H1 (cell line): Measurements from ENCODE around the gene PLAAT1. TPM values are rescaled to one million over a fixed set of nuclear protein-coding genes. Genes with fewer than 3 reads are reported as not detected.

ENCODE experiments used
- CTCF ChIA-PET: fragments of 300-600 bp; sonication (Branson Sonifier 250); formaldehyde crosslinking; loops from one replicate; lab custom pipeline; 2021; ENCODE audit not compliant: partially characterized antibody; lab: Charles Lee
- POLR2A ChIA-PET: fragments of 300-600 bp; sonication (Branson Sonifier 250); formaldehyde crosslinking; loops from one replicate; lab custom pipeline; 2021; ENCODE audit warnings: inconsistent platforms; ENCODE audit not compliant: partially characterized antibody; lab: Charles Lee
- DNase-seq, 2 experiments: peaks; one replicate each; pipeline versions ENCODE4 v3.0.0 to v3.0.0-alpha.2; 2010 to 2022; ENCODE audit warnings: low spot score in 2 of 2, low read depth in 1 of 2, mixed read lengths in 1 of 2
- FAIRE-seq: peaks from 2 replicates; lab custom pipeline; 2011; peaks lifted over from hg19 to GRCh38; lab: Jason Lieb, UNC
- H2AFZ ChIP-seq: 2 replicates; pipeline ENCODE4 v1.8.1; 2012; ENCODE audit warnings: low read length, inconsistent platforms
- H2AK5ac ChIP-seq: 2 replicates; pipeline ENCODE4 v1.6.1; 2013; ENCODE audit warnings: low read depth, low read length
- H2BK120ac ChIP-seq: replicated peaks from 2 replicates; pipeline ENCODE3; 2013; ENCODE audit warnings: low read depth, low read length, inconsistent platforms
- H2BK12ac ChIP-seq: 2 replicates; pipeline ENCODE4 v1.6.1; 2013; ENCODE audit warnings: low read depth, low read length
- H2BK15ac ChIP-seq: 2 replicates; pipeline ENCODE4 v1.6.1; 2013; ENCODE audit warnings: low read length
- H2BK20ac ChIP-seq: 2 replicates; pipeline ENCODE4 v1.6.1; 2013; ENCODE audit warnings: low read length
- H2BK5ac ChIP-seq: 2 replicates; pipeline ENCODE4 v1.6.1; 2013; ENCODE audit warnings: low read depth, low read length
- H3K14ac ChIP-seq: 2 replicates; pipeline ENCODE4 v1.6.1; 2013; ENCODE audit warnings: inconsistent platforms; ENCODE audit not compliant: insufficient read length
- H3K18ac ChIP-seq: 2 replicates; pipeline ENCODE4 v1.6.1; 2013; ENCODE audit warnings: low read length; ENCODE audit errors: extremely low read depth
- H3K23ac ChIP-seq: 2 replicates; pipeline ENCODE4 v1.6.1; 2013; ENCODE audit warnings: inconsistent platforms; ENCODE audit not compliant: insufficient read length
- H3K23me2 ChIP-seq: 2 replicates; pipeline ENCODE4 v1.6.1; 2013; ENCODE audit warnings: low read depth, low read length
- H3K27ac ChIP-seq: 2 replicates; pipeline ENCODE4 v1.6.1; 2011; ENCODE audit warnings: low read depth, low read length, inconsistent platforms
- H3K27me3 ChIP-seq, 4 experiments: replicated peaks in 1 of 4; 1 replicate in 1 of 4; 2 replicates in 3 of 4; pipeline versions ENCODE4 v1.6.1 to v1.8.1; 2011 to 2013; ENCODE audit warnings: low read length in 3 of 4, mild to moderate bottlenecking in 3 of 4, inconsistent platforms in 2 of 4, mixed read lengths in 2 of 4, moderate library complexity in 1 of 4; ENCODE audit not compliant: control insufficient read depth in 3 of 4, insufficient read depth in 3 of 4; ENCODE audit errors: extremely low read depth in 1 of 4
- H3K36me3 ChIP-seq, 4 experiments: 2 replicates each; pipeline versions ENCODE4 v1.6.1 to v1.8.1; 2011 to 2013; ENCODE audit warnings: mild to moderate bottlenecking in 4 of 4, low read length in 3 of 4, moderate library complexity in 2 of 4, control low read depth in 1 of 4, inconsistent platforms in 1 of 4; ENCODE audit not compliant: insufficient read depth in 4 of 4, control insufficient read depth in 2 of 4
- H3K4ac ChIP-seq: replicated peaks from 2 replicates; pipeline ENCODE3; 2013; ENCODE audit warnings: low read length, low read depth, mixed read lengths, inconsistent platforms; ENCODE audit not compliant: insufficient read length
- H3K4me1 ChIP-seq, 4 experiments: replicated peaks in 1 of 4; 1 replicate in 1 of 4; 2 replicates in 3 of 4; pipeline versions ENCODE4 v1.6.1 to v1.8.1; 2011 to 2013; ENCODE audit warnings: low read length in 3 of 4, inconsistent platforms in 2 of 4, mixed read lengths in 1 of 4; ENCODE audit not compliant: insufficient read depth in 4 of 4, control insufficient read depth in 3 of 4
- H3K4me2 ChIP-seq, 2 experiments: 2 replicates each; pipeline versions ENCODE4 v1.6.1 to v1.8.1; 2011 to 2013; ENCODE audit warnings: low read depth in 2 of 2, low read length in 2 of 2, control low read depth in 1 of 2, inconsistent platforms in 1 of 2, mild to moderate bottlenecking in 1 of 2; ENCODE audit not compliant: insufficient read depth in 1 of 2
- H3K4me3 ChIP-seq, 4 experiments: fragments of 200-600, 300-600 bp in 1 of 4; sonication (generic), shearing (Covaris generic), sonication (Bioruptor Twin) in 1 of 4; 2 replicates each; pipeline versions ENCODE4 v1.5.1 to v1.8.1; 2011 to 2016; ENCODE audit warnings: low read length in 4 of 4, low read depth in 3 of 4, control low read depth in 2 of 4, inconsistent platforms in 2 of 4, mild to moderate bottlenecking in 2 of 4, mixed read lengths in 1 of 4, moderate library complexity in 1 of 4; ENCODE audit not compliant: insufficient read depth in 2 of 4; ENCODE audit errors: extremely low read depth in 1 of 4
- H3K56ac ChIP-seq: replicated peaks from 2 replicates; pipeline ENCODE3; 2013; ENCODE audit warnings: low read depth, mild to moderate bottlenecking, mixed read lengths, low read length, inconsistent platforms; ENCODE audit not compliant: insufficient read length
- H3K79me1 ChIP-seq: 2 replicates; pipeline ENCODE4 v1.6.1; 2013; ENCODE audit warnings: low read depth, low read length, control low read depth
- H3K79me2 ChIP-seq, 2 experiments: 2 replicates each; pipeline versions ENCODE4 v1.6.1 to v1.8.1; 2012 to 2013; ENCODE audit warnings: low read length in 2 of 2, mild to moderate bottlenecking in 2 of 2, inconsistent platforms in 1 of 2; ENCODE audit not compliant: insufficient read depth in 2 of 2, control insufficient read depth in 1 of 2
- H3K9ac ChIP-seq, 4 experiments: replicated peaks in 1 of 4; 1 replicate in 1 of 4; 2 replicates in 3 of 4; pipeline versions ENCODE4 v1.6.1 to v1.8.1; 2011 to 2013; ENCODE audit warnings: low read depth in 3 of 4, low read length in 3 of 4, control low read depth in 2 of 4, mild to moderate bottlenecking in 2 of 4, moderate library complexity in 2 of 4, inconsistent platforms in 1 of 4; ENCODE audit errors: extremely low read depth in 1 of 4
- H3K9me3 ChIP-seq, 2 experiments: 2 replicates each; pipeline versions ENCODE4 v1.6.1 to v1.8.1; 2012 to 2013; ENCODE audit warnings: mild to moderate bottlenecking in 2 of 2, moderate library complexity in 2 of 2, control low read depth in 1 of 2, inconsistent platforms in 1 of 2, low read depth in 1 of 2, low read length in 1 of 2, mixed read lengths in 1 of 2; ENCODE audit not compliant: insufficient read depth in 2 of 2
- H4K20me1 ChIP-seq, 2 experiments: replicated peaks in 1 of 2; 2 replicates each; pipeline versions ENCODE3 to v1.8.1; 2011 to 2013; ENCODE audit warnings: inconsistent platforms in 2 of 2, low read length in 2 of 2, mild to moderate bottlenecking in 1 of 2; ENCODE audit not compliant: insufficient read depth in 2 of 2, control insufficient read depth in 1 of 2
- H4K5ac ChIP-seq: 2 replicates; pipeline ENCODE4 v1.6.1; 2013; ENCODE audit warnings: low read length, low read depth, mixed read lengths, inconsistent platforms; ENCODE audit not compliant: insufficient read length
- H4K8ac ChIP-seq: 2 replicates; pipeline ENCODE4 v1.8.0; 2013; ENCODE audit warnings: mild to moderate bottlenecking, moderate library complexity, low read length, inconsistent platforms; ENCODE audit not compliant: insufficient read depth; ENCODE audit errors: extremely low read depth
- H4K91ac ChIP-seq: replicated peaks from 2 replicates; pipeline ENCODE3; 2013; ENCODE audit warnings: low read length, mixed read lengths, inconsistent platforms; ENCODE audit not compliant: insufficient read length
- BACH1 ChIP-seq: IDR thresholded peaks from 2 replicates; pipeline ENCODE4 v1.6.1; 2012; ENCODE audit warnings: low read length, improper control_type of control experiment
- EP300 ChIP-seq, 2 experiments: IDR thresholded peaks; 1 replicate in 1 of 2; 2 replicates in 1 of 2; pipeline ENCODE4 v1.6.1; 2011 to 2012; ENCODE audit warnings: low read depth in 2 of 2, low read length in 2 of 2, mild to moderate bottlenecking in 2 of 2, borderline replicate concordance in 1 of 2, inconsistent platforms in 1 of 2, moderate library complexity in 1 of 2
- FOSL1 ChIP-seq: IDR thresholded peaks from 2 replicates; pipeline ENCODE4 v1.6.1; 2011; ENCODE audit warnings: mild to moderate bottlenecking, low read depth, low read length, moderate library complexity; ENCODE audit not compliant: insufficient read depth
- HDAC6 ChIP-seq: IDR thresholded peaks from one replicate; pipeline ENCODE4 v1.7.1; 2012; ENCODE audit warnings: low read depth, mild to moderate bottlenecking, inconsistent platforms, low read length, moderate library complexity
- NRF1 ChIP-seq: IDR thresholded peaks from 2 replicates; pipeline ENCODE4 v1.6.1; 2011; ENCODE audit warnings: mild to moderate bottlenecking, low read depth, low read length, improper control_type of control experiment
- RXRA ChIP-seq: IDR thresholded peaks from 2 replicates; pipeline ENCODE4 v1.6.1; 2011; ENCODE audit warnings: low read depth, mild to moderate bottlenecking, low read length, moderate library complexity; ENCODE audit not compliant: insufficient read depth
- SP1 ChIP-seq: IDR thresholded peaks from 2 replicates; pipeline ENCODE4 v1.6.1; 2011; ENCODE audit warnings: low read depth, low read length
- SRF ChIP-seq: IDR thresholded peaks from 2 replicates; pipeline ENCODE4 v1.6.1; 2011; ENCODE audit warnings: mild to moderate bottlenecking, low read depth, low read length, moderate library complexity
- WGBS, 2 experiments: shearing (Covaris generic) in 1 of 2; methylation state at CpG; one replicate each; pipeline versions ENCODE4 v1.1.6 to v1.1.7; 2013 to 2015; ENCODE audit warnings: low lambda C conversion rate in 2 of 2, mixed read lengths in 2 of 2, inconsistent platforms in 1 of 2, low coverage in 1 of 2, missing lambda C conversion rate in 1 of 2; ENCODE audit not compliant: insufficient replicate concordance in 2 of 2, insufficient coverage in 1 of 2, insufficient read length in 1 of 2; ENCODE audit errors: extremely low coverage in 1 of 2, missing lambda C conversion rate in 1 of 2; 5-methylcytosine and 5-hydroxymethylcytosine counted together
- polyA plus RNA-seq, 7 experiments: library from polyadenylated mRNA; depleted of rRNA in 3 of 7; stranded (reverse) in 5 of 7; unstranded in 2 of 7; fragments of >200 nt in 5 of 7; fragments of 200-250 nt in 2 of 7; gene quantifications; 1 replicate in 5 of 7; 2 replicates in 1 of 7; 4 replicates in 1 of 7; pipeline versions ENCODE4 v1.2.1 to v1.2.3, GENCODE V29; 2011 to 2013; ENCODE audit warnings: missing spikeins in 2 of 7, mixed read lengths in 2 of 7
- total RNA-seq: library from RNA; stranded (reverse); fragmentation: NEBNext Ultra II Directional; extraction: Animal tissue kit (Norgen Biotek cat#: 25700); gene quantifications from 2 replicates; pipeline ENCODE4 v1.2.1, GENCODE V29; 2021
- TF ChIP-seq, protein P1 (sequence below): IDR thresholded peaks from 2 replicates; pipeline ENCODE4 v1.6.1; 2011; ENCODE audit warnings: low read depth, mild to moderate bottlenecking, low read length; ENCODE audit not compliant: insufficient read depth
- TF ChIP-seq, protein P2 (sequence below): IDR thresholded peaks from 2 replicates; pipeline ENCODE4 v1.6.1; 2012; ENCODE audit warnings: inconsistent platforms

PLAAT1 gene
- total and polyA plus RNA-seq, 2 of the 8 experiments (the other 6 are each of a cell fraction or from before 2014, with no cell fraction given): 4.5 to 6.0 TPM

DNA sequence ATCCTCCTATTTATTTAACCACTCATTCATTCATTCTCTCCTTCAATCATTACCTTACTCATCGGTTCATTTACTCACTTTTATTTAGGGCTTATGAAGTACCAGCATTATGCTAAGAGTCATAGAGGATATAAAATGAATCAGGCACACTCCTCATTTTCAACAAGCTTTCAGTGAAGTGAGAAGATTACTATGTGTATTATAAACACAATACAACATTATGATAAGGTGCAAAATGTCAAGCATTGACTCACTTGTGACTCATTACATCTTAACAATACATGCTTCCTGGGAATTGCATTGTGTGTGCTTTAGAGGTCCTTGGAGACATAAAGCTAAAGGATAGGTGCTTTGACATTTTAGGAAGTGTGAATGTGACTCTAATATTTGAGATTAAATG lies 60.4 kb downstream of the PLAAT1 start:
- Histone ChIP-seq H3K9ac (no peak overlapping the region), H3K4ac (no peak overlapping the region), H3K4me1 (no peaks in the 10 kb centered on the region), H2BK15ac (no peak overlapping the region), H2AFZ (no peak overlapping the region), H4K20me1 (no peaks in the 10 kb centered on the region), H3K27me3 (no peaks in the 10 kb centered on the region), H3K56ac (no peak overlapping the region), H4K5ac (no peak overlapping the region), H3K4me3 (no peak overlapping the region), H2BK12ac (no peak overlapping the region), H3K9me3 (no peaks in the 10 kb centered on the region), H3K18ac (no peak overlapping the region), H3K4me2 (no peak overlapping the region), H2BK5ac (no peak overlapping the region), H3K14ac (no peak overlapping the region), H3K27ac (no peak overlapping the region), H2BK20ac (no peak overlapping the region), H2AK5ac (no peak overlapping the region), H4K91ac (no peak overlapping the region), H2BK120ac (no peak overlapping the region), H3K79me1 (no peaks in the 10 kb centered on the region), H3K23me2 (no peaks in the 10 kb centered on the region), H3K36me3 (no peaks in the 10 kb centered on the region), H3K23ac (no peak overlapping the region), H3K79me2 (no peaks in the 10 kb centered on the region), H4K8ac (no peak overlapping the region)
- ChIA-PET CTCF (interaction anchor here (0.7 to 1.1 kb wide), 2 partner anchors 18 to 134 kb away, joined by 3 read pairs; no protein-coding TSS in a partner anchor), POLR2A (no interaction called here)
- FAIRE-seq (no peak), DNase-seq (no peak)
- WGBS, 2 experiments: 89 to 100% methylated on average over 1 of the region's 1 CpG
- TF ChIP-seq, protein P1, sequence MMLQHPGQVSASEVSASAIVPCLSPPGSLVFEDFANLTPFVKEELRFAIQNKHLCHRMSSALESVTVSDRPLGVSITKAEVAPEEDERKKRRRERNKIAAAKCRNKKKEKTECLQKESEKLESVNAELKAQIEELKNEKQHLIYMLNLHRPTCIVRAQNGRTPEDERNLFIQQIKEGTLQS: no peak
- no peak for TF ChIP-seq EP300 (IDR thresholded peaks at IDR 0.05; ENCODE audit: borderline replicate concordance in 1 of 2, low read depth in 2 of 2, low read length in 2 of 2)
- TF ChIP-seq HDAC6: no peak
- TF ChIP-seq SP1: no peak
- TF ChIP-seq, protein P2, sequence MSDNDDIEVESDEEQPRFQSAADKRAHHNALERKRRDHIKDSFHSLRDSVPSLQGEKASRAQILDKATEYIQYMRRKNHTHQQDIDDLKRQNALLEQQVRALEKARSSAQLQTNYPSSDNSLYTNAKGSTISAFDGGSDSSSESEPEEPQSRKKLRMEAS: no peak
- TF ChIP-seq RXRA: no peak
- no peak for TF ChIP-seq BACH1
- TF ChIP-seq SRF: no peak
- TF ChIP-seq FOSL1: no peak
- no peak for TF ChIP-seq NRF1
